ENCODE measurements around the gene GPC5.

DNA sequence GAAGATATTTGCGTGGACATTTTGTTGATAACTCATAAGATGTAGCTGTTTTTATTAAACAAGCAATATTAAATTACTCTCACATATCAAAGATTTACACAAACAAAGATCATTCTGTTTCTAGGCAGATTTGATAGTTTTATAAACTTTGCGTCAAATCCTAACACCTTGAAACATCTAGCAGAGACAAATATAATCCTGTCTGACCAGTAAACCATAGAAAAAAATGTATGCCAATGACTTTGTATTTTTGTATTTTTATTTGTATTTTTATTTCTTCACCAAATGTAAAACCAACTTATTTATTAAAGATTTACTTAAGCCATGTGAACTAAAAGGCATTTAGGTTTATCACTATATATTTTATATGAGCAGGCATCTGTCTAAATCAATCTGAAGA is 494.6 kb downstream of the GPC5 start:
- no peak for TF ChIP-seq CTCF (IDR thresholded peaks at IDR 0.05; ENCODE audit: low read depth, low read length)
- TF ChIP-seq EZH2phosphoT487 (IDR thresholded peaks at IDR 0.05; ENCODE audit: low read depth): no peak

Data from OCI-LY3 (cell line).